ENCODE results near the gene SEMA3G. TPM values are rescaled to one million over a fixed set of nuclear protein-coding genes. Genes with fewer than 3 reads are reported as not detected.

SEMA3G gene
- total RNA-seq, 3 donors from 2014 or later (not counting 1 experiment from before 2014, with no cell fraction given) = 0.07 to 0.55 TPM; not detected in 1

GRCh38 chr3:52452126-52452525 lies 7.2 kb upstream of the SEMA3G start:
- DNase-seq = no peak
- Mint-ChIP-seq H3K36me3 (no peaks in the 10 kb centered on the region), H3K27me3 (ENCODE audit: low read depth in 2 of 2) (no peaks in the 10 kb centered on the region), H3K27ac (no peak overlapping the region), H3K4me3 (no peak overlapping the region), H3K9me3 (no peaks in the 10 kb centered on the region), H3K4me1 (peaks cover 24 to 29% of the 10 kb centered on the region in 2 donors)
- Histone ChIP-seq H3K36me3 (ENCODE audit: control insufficient read depth, insufficient read depth, low read length) (no peaks in the 10 kb centered on the region), H3K27me3 (ENCODE audit: control insufficient read depth, insufficient read depth, low read length) (no peaks in the 10 kb centered on the region), H3K4me3 (ENCODE audit: low read length) (no peak overlapping the region), H3K4me1 (ENCODE audit: control insufficient read depth, insufficient read depth, low read length) (peaks cover 27% of the 10 kb centered on the region), H3K9me3 (ENCODE audit: control insufficient read depth, insufficient read depth, low read length) (no peaks in the 10 kb centered on the region), H3K27ac (ENCODE audit: low read length) (no peak overlapping the region)
- intact Hi-C loops (cut with micrococcal nuclease) = no loop called here
- no peak for TF ChIP-seq CTCF (IDR thresholded peaks at IDR 0.05)
- 97% methylated on average over 6 of the region's 6 CpGs for WGBS (ENCODE audit: insufficient coverage)
- ATAC-seq = no peak

GRCh38 chr3:52451237-52452083 lies 6.6 kb upstream of the SEMA3G start:
- DNase-seq (no peak), ATAC-seq (no peak)
- H3K36me3 ChIP-seq (ENCODE audit: control insufficient read depth, insufficient read depth, low read length) = no peaks in the 10 kb centered on the region
- WGBS (ENCODE audit: insufficient coverage) = 93% methylated on average over 24 of the region's 24 CpGs
- no peak overlapping the region for H3K4me3 Mint-ChIP-seq
- H3K9me3 ChIP-seq (ENCODE audit: control insufficient read depth, insufficient read depth, low read length) = no peaks in the 10 kb centered on the region
- no peak overlapping the region for H3K27ac ChIP-seq (ENCODE audit: low read length)
- no peaks in the 10 kb centered on the region for H3K27me3 Mint-ChIP-seq (ENCODE audit: low read depth in 2 of 2)
- no peak overlapping the region for H3K27ac Mint-ChIP-seq
- TF ChIP-seq CTCF (IDR thresholded peaks at IDR 0.05) = no peak
- no peaks in the 10 kb centered on the region for H3K27me3 ChIP-seq (ENCODE audit: control insufficient read depth, insufficient read depth, low read length)
- intact Hi-C loops (cut with micrococcal nuclease) = no loop called here
- H3K4me3 ChIP-seq (ENCODE audit: low read length) = no peak overlapping the region
- H3K4me1 ChIP-seq (ENCODE audit: control insufficient read depth, insufficient read depth, low read length) = peaks cover 25% of the 10 kb centered on the region
- peaks cover 22 to 26% of the 10 kb centered on the region in 2 donors for H3K4me1 Mint-ChIP-seq
- H3K36me3 Mint-ChIP-seq = no peaks in the 10 kb centered on the region
- no peaks in the 10 kb centered on the region for H3K9me3 Mint-ChIP-seq

GRCh38 chr3:52450489-52451236 lies 5.8 kb upstream of the SEMA3G start:
- no peak for ATAC-seq
- Mint-ChIP-seq H3K4me1 (peaks cover 15 to 18% of the 10 kb centered on the region in 2 donors), H3K27ac (no peak overlapping the region), H3K27me3 (ENCODE audit: low read depth in 2 of 2) (no peaks in the 10 kb centered on the region), H3K36me3 (no peaks in the 10 kb centered on the region), H3K9me3 (no peaks in the 10 kb centered on the region), H3K4me3 (no peak overlapping the region)
- no peak for TF ChIP-seq CTCF (IDR thresholded peaks at IDR 0.05)
- 93% methylated on average over 9 of the region's 11 CpGs for whole genome bisulfite sequencing (ENCODE audit: insufficient coverage)
- Histone ChIP-seq H3K9me3 (ENCODE audit: control insufficient read depth, insufficient read depth, low read length) (no peaks in the 10 kb centered on the region), H3K27me3 (ENCODE audit: control insufficient read depth, insufficient read depth, low read length) (no peaks in the 10 kb centered on the region), H3K4me1 (ENCODE audit: control insufficient read depth, insufficient read depth, low read length) (peaks cover 18% of the 10 kb centered on the region), H3K4me3 (ENCODE audit: low read length) (no peak overlapping the region), H3K36me3 (ENCODE audit: control insufficient read depth, insufficient read depth, low read length) (no peaks in the 10 kb centered on the region), H3K27ac (ENCODE audit: low read length) (no peak overlapping the region)
- intact Hi-C loops (cut with micrococcal nuclease) = no loop called here
- no peak for DNase-seq
